ENCODE results near the gene BCAP31.

GRCh38 chrX:153697924-153698865 lies 26.0 kb downstream of the BCAP31 start:
- no peak for TF ChIP-seq CTCF (IDR thresholded peaks at IDR 0.05)
- no peak for TF ChIP-seq POLR2A (IDR thresholded peaks at IDR 0.05)
- no peak for TF ChIP-seq EP300 (IDR thresholded peaks at IDR 0.05)

Measured in ovary (tissue), 3 donors.